OCI-LY3 (cell line): Measurements from ENCODE around the gene STPG3.
"Not testable (repeated sequence)": the region's sequence is repeated elsewhere in the genome, so short reads cannot be mapped to it uniquely, and the experiment has no call there.

Experiments used
- H2AFZ ChIP-seq: fragments of 200-600, 300-600 bp; shearing (Covaris generic); 2 replicates; pipeline ENCODE4 v1.6.0; 2014; ENCODE audit warnings: antibody characterized with exemption, low read depth, low read length
- H3K27ac ChIP-seq: fragments of 200-600, 300-600 bp; sonication (generic); 2 replicates; pipeline ENCODE4 v1.5.1; 2014; ENCODE audit warnings: mild to moderate bottlenecking, low read length, moderate library complexity, mixed read lengths
- H3K27me3 ChIP-seq: fragments of 200-600, 300-600 bp; sonication (generic); 2 replicates; pipeline ENCODE4 v1.6.1; 2014; ENCODE audit warnings: low read depth, low read length, mixed read lengths
- H3K36me3 ChIP-seq: fragments of 200-600, 300-600 bp; sonication (generic); replicated peaks from 2 replicates; pipeline ENCODE3; 2014; ENCODE audit warnings: low read depth, low read length, mixed read lengths
- H3K4me1 ChIP-seq: fragments of 300-600, 200-600 bp; sonication (generic); 2 replicates; pipeline ENCODE4 v1.6.1; 2014; ENCODE audit warnings: low read length, mixed read lengths
- H3K4me2 ChIP-seq: fragments of 200-600, 300-600 bp; sonication (generic); 2 replicates; pipeline ENCODE4 v1.6.1; 2014; ENCODE audit warnings: low read length, mixed read lengths
- H3K4me3 ChIP-seq: fragments of 300-600, 200-600 bp; sonication (generic); 2 replicates; pipeline ENCODE4 v1.5.1; 2014; ENCODE audit warnings: antibody characterized with exemption, mild to moderate bottlenecking, low read length, moderate library complexity
- H3K79me2 ChIP-seq: fragments of 300-600, 200-600 bp; shearing (Covaris generic); 2 replicates; pipeline ENCODE4 v1.6.1; 2014; ENCODE audit warnings: mild to moderate bottlenecking, low read length, mixed read lengths
- H3K9ac ChIP-seq: fragments of 300-600, 200-600 bp; shearing (Covaris generic); 2 replicates; pipeline ENCODE4 v1.6.0; 2014; ENCODE audit warnings: mild to moderate bottlenecking, low read length, moderate library complexity
- H3K9me3 ChIP-seq: fragments of 200-600, 300-600 bp; shearing (Covaris generic); 2 replicates; pipeline ENCODE4 v1.6.1; 2014; ENCODE audit warnings: low read length, mixed read lengths; ENCODE audit not compliant: insufficient read depth
- H4K20me1 ChIP-seq: fragments of 200-600, 300-600 bp; sonication (generic); 2 replicates; pipeline ENCODE4 v1.6.1; 2016; ENCODE audit warnings: low read length, mixed read lengths; ENCODE audit not compliant: insufficient read depth
- EZH2phosphoT487 ChIP-seq: fragments of 200-600 bp; shearing (Covaris generic); IDR thresholded peaks from 2 replicates; pipeline ENCODE4 v1.6.1; 2018; ENCODE audit warnings: antibody characterized with exemption, mixed run types, low read depth
- TF ChIP-seq, protein P1 (sequence below): fragments of 200-600, 300-600 bp; sonication (generic); IDR thresholded peaks from 2 replicates; pipeline ENCODE4 v1.5.1; 2014; ENCODE audit warnings: antibody characterized with exemption, low read length, low read depth

STPG3 gene

DNA sequence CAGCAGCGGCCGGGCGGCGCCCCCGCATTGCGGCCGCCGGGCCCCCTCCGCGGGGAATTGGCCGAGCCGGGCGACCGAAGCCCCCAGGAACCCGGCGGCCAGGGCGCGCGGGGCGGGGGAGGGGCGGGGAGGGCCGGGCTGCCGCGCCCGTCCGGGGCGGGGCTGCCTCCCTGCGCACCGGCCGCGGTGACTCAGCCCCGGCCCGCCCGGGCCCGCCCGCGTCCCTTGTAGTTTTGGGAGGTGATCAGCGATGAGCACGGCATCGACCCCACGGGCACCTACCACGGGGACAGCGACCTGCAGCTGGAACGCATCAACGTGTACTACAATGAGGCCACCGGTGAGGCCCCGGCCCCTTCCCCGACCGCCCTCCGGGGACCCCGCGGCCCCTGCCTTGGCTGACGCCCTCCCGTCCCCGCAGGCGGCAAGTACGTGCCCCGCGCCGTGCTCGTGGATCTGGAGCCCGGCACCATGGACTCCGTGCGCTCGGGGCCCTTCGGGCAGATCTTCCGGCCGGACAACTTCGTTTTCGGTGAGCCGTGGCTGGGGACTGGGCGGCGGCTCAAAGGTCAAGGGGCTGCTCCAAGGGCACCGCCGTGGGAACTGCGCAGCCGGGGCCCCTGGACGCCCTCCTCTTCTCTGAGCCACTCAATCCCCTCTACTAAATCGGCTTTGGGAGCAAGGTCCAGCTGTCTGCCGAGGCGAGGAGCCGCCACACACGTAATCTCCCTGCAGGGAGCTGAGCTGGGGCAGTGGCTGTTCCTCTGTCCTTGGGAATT lies 9.4 kb upstream of the STPG3 start:
- Histone ChIP-seq H3K27ac (peak overlapping the region; percentile 63), H3K4me1 (peaks cover 24% of the 10 kb centered on the region), H3K79me2 (peaks cover 47% of the 10 kb centered on the region), H4K20me1 (peaks cover 26% of the 10 kb centered on the region), H3K36me3 (peaks cover 20% of the 10 kb centered on the region), H3K4me3 (peak overlapping the region; percentile 97), H3K9me3 (no peaks in the 10 kb centered on the region), H3K4me2 (peak overlapping the region; percentile 95), H3K9ac (peak overlapping the region; percentile 91), H3K27me3 (no peaks in the 10 kb centered on the region), H2AFZ (no peak overlapping the region)
- TF ChIP-seq, protein P1, sequence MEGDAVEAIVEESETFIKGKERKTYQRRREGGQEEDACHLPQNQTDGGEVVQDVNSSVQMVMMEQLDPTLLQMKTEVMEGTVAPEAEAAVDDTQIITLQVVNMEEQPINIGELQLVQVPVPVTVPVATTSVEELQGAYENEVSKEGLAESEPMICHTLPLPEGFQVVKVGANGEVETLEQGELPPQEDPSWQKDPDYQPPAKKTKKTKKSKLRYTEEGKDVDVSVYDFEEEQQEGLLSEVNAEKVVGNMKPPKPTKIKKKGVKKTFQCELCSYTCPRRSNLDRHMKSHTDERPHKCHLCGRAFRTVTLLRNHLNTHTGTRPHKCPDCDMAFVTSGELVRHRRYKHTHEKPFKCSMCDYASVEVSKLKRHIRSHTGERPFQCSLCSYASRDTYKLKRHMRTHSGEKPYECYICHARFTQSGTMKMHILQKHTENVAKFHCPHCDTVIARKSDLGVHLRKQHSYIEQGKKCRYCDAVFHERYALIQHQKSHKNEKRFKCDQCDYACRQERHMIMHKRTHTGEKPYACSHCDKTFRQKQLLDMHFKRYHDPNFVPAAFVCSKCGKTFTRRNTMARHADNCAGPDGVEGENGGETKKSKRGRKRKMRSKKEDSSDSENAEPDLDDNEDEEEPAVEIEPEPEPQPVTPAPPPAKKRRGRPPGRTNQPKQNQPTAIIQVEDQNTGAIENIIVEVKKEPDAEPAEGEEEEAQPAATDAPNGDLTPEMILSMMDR = no peak
- TF ChIP-seq EZH2phosphoT487 = no peak

DNA sequence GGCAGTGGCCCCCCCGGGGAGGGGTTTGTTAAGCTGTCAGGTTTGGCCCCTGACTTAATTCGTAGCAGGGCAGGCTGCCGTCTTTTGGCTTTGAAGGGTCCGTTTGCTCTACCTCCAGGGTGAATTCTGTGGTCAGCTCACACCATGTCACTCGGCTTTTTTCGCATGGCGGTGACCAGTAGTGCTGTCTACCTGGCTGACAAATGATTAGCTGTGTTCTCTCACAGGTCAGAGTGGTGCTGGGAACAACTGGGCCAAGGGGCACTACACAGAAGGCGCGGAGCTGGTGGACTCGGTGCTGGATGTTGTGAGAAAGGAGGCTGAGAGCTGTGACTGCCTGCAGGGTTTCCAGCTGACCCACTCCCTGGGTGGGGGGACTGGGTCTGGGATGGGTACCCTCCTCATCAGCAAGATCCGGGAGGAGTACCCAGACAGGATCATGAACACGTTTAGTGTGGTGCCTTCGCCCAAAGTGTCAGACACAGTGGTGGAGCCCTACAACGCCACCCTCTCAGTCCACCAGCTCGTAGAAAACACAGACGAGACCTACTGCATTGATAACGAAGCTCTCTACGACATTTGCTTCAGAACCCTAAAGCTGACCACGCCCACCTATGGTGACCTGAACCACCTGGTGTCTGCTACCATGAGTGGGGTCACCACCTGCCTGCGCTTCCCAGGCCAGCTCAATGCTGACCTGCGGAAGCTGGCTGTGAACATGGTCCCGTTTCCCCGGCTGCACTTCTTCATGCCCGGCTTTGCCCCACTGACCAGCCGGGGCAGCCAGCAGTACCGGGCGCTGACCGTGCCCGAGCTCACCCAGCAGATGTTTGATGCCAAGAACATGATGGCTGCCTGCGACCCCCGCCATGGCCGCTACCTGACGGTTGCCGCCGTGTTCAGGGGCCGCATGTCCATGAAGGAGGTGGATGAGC lies 8.6 kb upstream of the STPG3 start:
- peak overlapping the region; percentile 91 for H3K9ac ChIP-seq
- no peak for TF ChIP-seq EZH2phosphoT487
- TF ChIP-seq, protein P1 = no peak
- peak overlapping the region; percentile 97 for H3K4me3 ChIP-seq
- peak overlapping the region; percentile 95 for H3K4me2 ChIP-seq
- H3K27ac ChIP-seq = no peak overlapping the region
- peaks cover 16% of the 10 kb centered on the region for H3K4me1 ChIP-seq
- peaks cover 20% of the 10 kb centered on the region for H3K36me3 ChIP-seq
- H3K79me2 ChIP-seq = peaks cover 43% of the 10 kb centered on the region
- no peaks in the 10 kb centered on the region for H3K9me3 ChIP-seq
- no peak overlapping the region for H2AFZ ChIP-seq
- H4K20me1 ChIP-seq = peaks cover 26% of the 10 kb centered on the region
- no peaks in the 10 kb centered on the region for H3K27me3 ChIP-seq

DNA sequence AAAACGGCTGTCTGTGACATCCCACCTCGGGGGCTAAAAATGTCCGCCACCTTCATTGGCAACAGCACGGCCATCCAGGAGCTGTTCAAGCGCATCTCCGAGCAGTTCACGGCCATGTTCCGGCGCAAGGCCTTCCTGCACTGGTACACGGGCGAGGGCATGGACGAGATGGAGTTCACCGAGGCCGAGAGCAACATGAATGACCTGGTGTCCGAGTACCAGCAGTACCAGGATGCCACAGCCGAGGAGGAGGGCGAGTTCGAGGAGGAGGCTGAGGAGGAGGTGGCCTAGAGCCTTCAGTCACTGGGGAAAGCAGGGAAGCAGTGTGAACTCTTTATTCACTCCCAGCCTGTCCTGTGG lies 7.8 kb upstream of the STPG3 start:
- H3K4me2 ChIP-seq, H3K9ac ChIP-seq, H2AFZ ChIP-seq, H3K9me3 ChIP-seq, H3K4me3 ChIP-seq, H3K27ac ChIP-seq, H3K4me1 ChIP-seq, H3K27me3 ChIP-seq: not testable (repeated sequence)
- Histone ChIP-seq H3K36me3 (peaks cover 20% of the 10 kb centered on the region), H4K20me1 (peaks cover 26% of the 10 kb centered on the region), H3K79me2 (peaks cover 40% of the 10 kb centered on the region)

DNA sequence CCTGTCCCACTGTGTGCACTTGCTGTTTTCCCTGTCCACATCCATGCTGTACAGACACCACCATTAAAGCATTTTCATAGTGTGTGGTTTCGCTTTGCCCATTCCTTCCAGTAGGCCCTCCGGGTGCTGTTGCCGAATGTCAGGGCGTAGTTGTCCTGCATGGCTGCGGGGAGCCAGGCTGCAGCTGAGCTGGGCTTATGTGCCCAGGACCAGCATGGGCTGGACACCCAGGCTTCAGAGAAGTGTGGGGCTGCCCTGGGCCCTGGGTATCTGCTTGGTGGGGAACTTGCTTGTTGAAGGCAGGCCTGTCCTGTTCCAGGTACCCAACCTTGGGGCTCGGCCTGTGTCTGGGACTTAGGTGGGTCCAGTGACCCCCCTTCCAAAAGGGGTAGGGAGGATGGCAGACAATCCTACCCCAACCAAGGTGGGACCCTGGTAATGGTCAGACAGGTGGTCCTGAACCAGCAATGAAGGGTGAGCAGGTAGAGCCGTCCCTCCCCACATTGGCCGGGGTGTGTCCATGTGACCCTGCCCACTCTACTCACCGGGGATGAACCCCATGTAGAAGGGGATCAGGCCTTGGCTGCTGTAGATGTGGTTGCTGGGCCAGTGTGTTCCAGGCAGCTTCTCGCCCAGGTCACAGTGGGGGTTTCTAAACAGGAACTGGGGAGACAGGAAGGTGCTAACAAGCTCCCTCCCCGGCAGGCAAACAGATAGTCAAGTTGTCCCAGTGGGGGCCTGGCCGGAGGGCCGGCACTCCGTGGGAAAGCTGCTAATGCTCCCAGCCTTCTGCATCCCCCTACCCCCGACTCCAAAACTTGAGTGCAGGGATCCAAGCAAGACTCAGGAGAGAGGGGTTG lies 7.2 kb upstream of the STPG3 start:
- Histone ChIP-seq H3K4me3 (no peak overlapping the region), H3K27me3 (no peaks in the 10 kb centered on the region), H3K4me1 (peaks cover 7% of the 10 kb centered on the region), H2AFZ (no peak overlapping the region), H4K20me1 (peaks cover 26% of the 10 kb centered on the region), H3K9ac (no peak overlapping the region), H3K27ac (no peak overlapping the region), H3K79me2 (peaks cover 34% of the 10 kb centered on the region), H3K9me3 (no peaks in the 10 kb centered on the region), H3K4me2 (no peak overlapping the region), H3K36me3 (peaks cover 20% of the 10 kb centered on the region)
- no peak for TF ChIP-seq EZH2phosphoT487
- TF ChIP-seq, protein P1 = no peak
